Adrenal gland (tissue), 5 donors: ENCODE measurements around the gene CDIPT.

ENCODE experiments used
- CTCF ChIP-seq, 6 experiments: fragments of 450-650 bp in 4 of 6; fragments of 200-600 bp in 2 of 6; sonication (generic) in 1 of 6; IDR thresholded peaks; 1 replicate in 5 of 6; 2 replicates in 1 of 6; pipeline versions ENCODE4 v1.5.1 to v1.8.0; 2016 to 2021; ENCODE audit warnings: antibody characterized with exemption in 6 of 6, mild to moderate bottlenecking in 2 of 6, moderate library complexity in 1 of 6
- POLR2A ChIP-seq, 2 donors: fragments of 450-650 bp; IDR thresholded peaks; one replicate each; pipeline ENCODE4 v1.6.1; 2017; ENCODE audit warnings: antibody characterized with exemption in 2 of 2, mild to moderate bottlenecking in 2 of 2, moderate library complexity in 1 of 2
- donor health status: DM: no; HTN: no; CAD: no.

- TF ChIP-seq CTCF (IDR thresholded peaks at IDR 0.05) (no peak), POLR2A (IDR thresholded peaks at IDR 0.05) (no peak)
Measured at GRCh38 chr16:29818082-29818481, 44.9 kb downstream of the CDIPT start.
